Measurements from ENCODE around the gene SLC6A3.
"Not testable (repeated sequence)": the region's sequence is repeated elsewhere in the genome, so short reads cannot be mapped to it uniquely, and the experiment has no call there.

Gene SLC6A3

DNA sequence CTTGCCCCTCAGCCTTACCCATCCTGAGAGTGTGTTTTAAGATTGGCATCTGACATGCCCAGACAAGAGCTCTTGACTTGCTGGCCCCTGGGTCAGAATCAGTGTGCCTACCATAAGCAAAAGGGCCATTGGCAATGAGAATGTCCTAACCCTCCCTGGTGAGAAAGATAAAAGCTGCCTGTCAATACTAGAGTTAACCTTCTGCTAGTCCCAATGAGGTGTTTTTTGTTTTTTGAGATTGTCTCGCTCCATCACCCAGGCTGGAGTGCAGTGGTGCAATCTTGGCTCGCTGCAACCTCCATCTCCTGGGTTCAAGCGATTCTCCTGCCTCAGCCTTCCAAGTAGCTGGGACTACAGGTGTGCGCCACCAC is 73.3 kb downstream of the SLC6A3 start:
- DNase-seq (ENCODE audit: low read depth in 2 of 2): not testable (repeated sequence)

GRCh38 chr5:1371218-1371971 is 73.8 kb downstream of the SLC6A3 start:
- no peak for DNase-seq (ENCODE audit: low read depth in 2 of 2)

DNA sequence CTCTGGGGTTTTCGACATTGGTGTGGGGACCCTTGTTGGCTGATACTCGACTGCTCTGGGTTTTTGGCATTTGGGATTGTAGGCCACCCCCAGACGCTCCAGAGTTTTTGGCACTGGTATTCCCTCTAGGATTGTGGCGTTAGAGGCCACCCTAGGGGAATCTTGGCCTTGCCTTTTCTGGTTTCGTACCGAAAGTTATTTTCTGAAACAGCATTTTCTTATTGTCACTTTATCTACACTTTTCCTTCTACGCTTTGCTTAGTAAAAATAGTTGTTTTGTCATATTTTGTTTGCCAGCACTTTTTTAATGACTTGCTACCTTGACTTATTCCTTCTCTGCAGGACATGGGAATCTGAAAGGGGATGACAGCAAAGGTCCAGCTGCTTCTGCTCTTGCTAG is 75.2 kb downstream of the SLC6A3 start:
- no peak for DNase-seq (ENCODE audit: low read depth in 2 of 2)

- no peak for DNase-seq (ENCODE audit: low read depth in 2 of 2)
Measured at GRCh38 chr5:1368756-1369155, 76.5 kb downstream of the SLC6A3 start.

GRCh38 chr5:1368236-1368635 is 77.0 kb downstream of the SLC6A3 start:
- DNase-seq (ENCODE audit: low read depth in 2 of 2): no peak

DNA sequence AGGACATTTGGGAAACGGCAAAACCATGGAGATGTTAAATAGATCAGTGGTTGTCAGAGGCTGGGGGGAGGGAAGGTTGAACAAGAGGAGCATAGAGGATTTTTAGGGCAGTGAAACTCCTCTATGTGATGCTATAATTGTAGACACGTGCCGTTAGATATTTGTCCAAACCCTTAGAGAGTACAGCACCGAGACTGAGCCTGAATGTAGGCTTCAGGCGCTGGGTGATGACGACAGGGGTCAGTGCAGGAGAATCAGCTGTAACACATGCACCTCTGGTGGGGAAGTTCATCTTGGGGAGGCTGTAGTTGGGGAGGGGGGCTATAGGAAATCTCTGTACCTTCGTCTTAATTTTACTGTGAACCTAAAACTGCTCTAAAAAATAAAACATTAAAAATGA is 78.1 kb downstream of the SLC6A3 start:
- no peak for DNase-seq (ENCODE audit: low read depth in 2 of 2)

DNA sequence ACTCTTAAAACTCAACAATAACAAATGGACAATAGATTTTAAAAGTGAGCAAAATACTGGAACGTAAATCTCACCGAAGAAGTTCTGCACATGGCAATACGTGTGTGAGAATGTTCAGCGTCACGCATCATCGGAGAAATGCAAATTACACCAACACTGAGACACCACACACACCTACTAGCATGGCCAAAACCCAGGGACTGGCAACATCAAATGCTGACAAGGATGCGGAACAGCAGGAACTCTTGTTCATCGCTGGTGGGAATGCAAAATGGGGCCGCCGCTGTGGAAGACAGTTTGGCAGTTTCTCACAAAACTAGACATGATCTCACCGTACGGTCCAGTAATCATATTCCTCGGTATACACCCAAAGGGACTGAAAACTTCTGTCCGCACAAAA is 78.7 kb downstream of the SLC6A3 start:
- DNase-seq (ENCODE audit: low read depth in 2 of 2): no peak

GRCh38 chr5:1364211-1364610 is 81.0 kb downstream of the SLC6A3 start:
- DNase-seq (ENCODE audit: low read depth in 2 of 2): no peak

GRCh38 chr5:1363581-1363980 is 81.7 kb downstream of the SLC6A3 start:
- no peak for DNase-seq (ENCODE audit: low read depth in 2 of 2)

- DNase-seq (ENCODE audit: low read depth in 2 of 2): no peak
Measured at GRCh38 chr5:1363160-1363559, 82.1 kb downstream of the SLC6A3 start.

- no peak for DNase-seq (ENCODE audit: low read depth in 2 of 2)
Measured at GRCh38 chr5:1362242-1363015, 82.8 kb downstream of the SLC6A3 start.

- no peak for DNase-seq (ENCODE audit: low read depth in 2 of 2)
Measured at GRCh38 chr5:1360861-1361260, 84.4 kb downstream of the SLC6A3 start.

DNA sequence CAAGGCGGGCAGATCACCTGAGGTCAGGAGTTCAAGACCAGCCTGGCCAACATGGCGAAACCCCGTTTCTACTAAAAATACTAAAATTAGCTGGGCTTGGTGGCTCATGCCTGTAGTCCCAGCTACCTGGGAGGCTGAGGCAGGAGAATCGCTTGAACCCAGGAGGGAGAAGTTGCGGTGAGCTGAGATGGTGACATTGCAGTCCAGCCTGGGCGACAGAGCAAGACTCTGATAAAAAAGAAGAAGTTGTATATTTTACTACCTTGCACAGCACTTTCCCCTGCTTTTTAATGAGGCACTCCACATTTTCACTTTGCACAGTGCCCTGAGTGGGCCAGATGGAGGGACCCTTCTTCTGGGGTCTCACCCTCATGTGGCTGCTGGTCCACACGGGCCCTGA is 84.9 kb downstream of the SLC6A3 start:
- not testable (repeated sequence) for DNase-seq (ENCODE audit: low read depth in 2 of 2)

DNA sequence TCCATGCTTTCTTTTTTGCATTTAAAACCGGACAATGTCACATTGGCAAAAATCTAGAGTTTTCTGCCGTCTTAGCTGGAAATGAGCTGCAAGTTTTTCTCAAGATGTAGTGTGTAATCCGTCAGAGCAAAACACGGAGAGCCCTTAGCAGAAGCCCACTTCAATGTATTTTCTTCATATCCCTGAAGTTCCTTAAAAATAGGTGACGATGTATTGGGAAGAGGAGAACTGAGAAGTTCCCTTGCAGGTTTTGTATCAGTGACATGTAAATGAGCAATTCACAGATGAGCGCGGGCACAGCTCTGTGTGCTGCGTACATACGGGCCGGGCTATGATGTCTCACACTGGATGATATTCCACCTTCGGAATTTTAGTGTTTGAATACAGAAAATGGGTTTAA is 85.5 kb downstream of the SLC6A3 start:
- no peak for DNase-seq (ENCODE audit: low read depth in 2 of 2)

- no peak for DNase-seq (ENCODE audit: low read depth in 2 of 2)
Measured at GRCh38 chr5:1359031-1359645, 86.1 kb downstream of the SLC6A3 start.

- no peak for DNase-seq (ENCODE audit: low read depth in 2 of 2)
Measured at GRCh38 chr5:1358726-1359025, 86.6 kb downstream of the SLC6A3 start.

DNA sequence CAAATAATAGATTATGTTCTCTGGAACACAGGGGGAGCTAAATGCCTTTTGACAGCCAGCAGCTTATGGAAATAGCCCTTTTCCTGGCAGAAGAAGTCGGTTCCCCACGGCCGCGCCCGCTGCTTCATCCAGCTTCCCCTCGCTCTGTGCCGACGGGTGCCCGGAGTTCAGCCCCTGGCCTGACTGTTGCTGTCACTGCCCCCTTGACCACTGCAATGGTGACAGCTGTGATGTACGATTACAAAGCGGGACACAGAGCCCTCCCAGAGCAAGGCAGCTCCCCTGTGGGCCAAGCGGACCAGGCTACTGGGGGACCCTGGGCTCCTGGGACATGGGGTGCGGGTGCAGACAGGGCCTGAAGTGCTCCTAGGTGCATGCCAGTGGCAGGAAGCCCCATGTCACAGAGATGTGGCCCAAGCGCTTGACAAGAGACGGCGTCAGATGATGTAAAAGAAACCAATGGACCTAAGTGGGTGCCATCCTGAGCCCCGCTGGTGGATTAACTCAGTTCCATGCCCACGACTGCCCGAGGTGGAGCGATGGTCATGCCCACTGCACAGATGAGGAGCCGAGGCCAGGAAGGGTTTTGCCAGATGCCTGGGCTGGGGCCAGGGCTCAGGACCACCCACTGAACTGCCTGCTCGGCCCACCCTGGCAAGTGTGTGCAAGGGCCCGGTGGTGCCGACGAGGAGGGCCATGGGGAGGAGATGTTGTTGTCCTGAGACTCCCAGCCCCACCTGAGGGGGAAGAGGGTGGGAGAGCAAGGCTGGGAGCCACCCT is 87.1 kb downstream of the SLC6A3 start:
- no peak for DNase-seq (ENCODE audit: low read depth in 2 of 2)

- no peak for DNase-seq (ENCODE audit: low read depth in 2 of 2)
Measured at GRCh38 chr5:1356873-1357787, 88.1 kb downstream of the SLC6A3 start.

GRCh38 chr5:1354576-1354975 is 90.7 kb downstream of the SLC6A3 start:
- DNase-seq (ENCODE audit: low read depth in 2 of 2): no peak

GRCh38 chr5:1352231-1353219 is 92.7 kb downstream of the SLC6A3 start:
- DNase-seq (ENCODE audit: low read depth in 2 of 2): no peak
